Measurements from ENCODE around the gene RAB11FIP3. TPM values are rescaled to one million over a fixed set of nuclear protein-coding genes. Genes with fewer than 3 reads are reported as not detected.

The RAB11FIP3 gene
- total and polyA plus RNA-seq, 10 of the 15 experiments (the other 5 are each of a cell fraction or from before 2014, with no cell fraction given) = 1.2 to 27.3 (median 7.7) TPM

DNA sequence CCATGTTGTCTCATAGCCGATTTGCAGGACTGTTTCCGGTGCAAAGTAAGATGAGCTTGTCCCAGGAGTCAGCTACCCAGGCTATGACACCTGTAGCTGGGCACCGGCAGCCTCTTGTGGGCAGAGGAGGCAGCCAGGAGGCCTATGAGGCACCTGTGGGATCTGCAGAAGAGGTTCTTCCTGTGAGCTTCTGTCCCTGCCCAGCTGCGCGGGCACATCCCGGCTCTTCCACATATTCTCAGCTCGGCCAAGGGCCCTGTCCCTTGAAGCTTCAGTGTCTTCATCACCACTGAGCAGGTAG is 80.7 kb downstream of the RAB11FIP3 start:
- no peak overlapping the region for H3K27ac ChIP-seq (ENCODE audit: control insufficient read depth, insufficient read depth)
- in situ Hi-C loops (cut with MboI) = no loop called here
- no peak overlapping the region for H2AFZ ChIP-seq (ENCODE audit: control insufficient read depth, low read depth, low read length)
- ChIA-PET SMC1A (ENCODE audit: uncharacterized antibody, unreplicated experiment) (no interaction called here), RAD21 (ENCODE audit: unreplicated experiment) (no interaction called here), CTCF (interaction anchor here (0.6 kb wide), 1 partner anchor 22 kb away, joined by 3 read pairs; no protein-coding TSS in a partner anchor), POLR2A (no interaction called here)
- ATAC-seq (no peak), FAIRE-seq (no peak), DNase-seq (ENCODE audit: low read depth, low spot score) (no peak)
- TF ChIP-seq NFYB (IDR thresholded peaks at IDR 0.05; ENCODE audit: insufficient read depth, low read depth, low read length) (no peak), MYB (IDR thresholded peaks at IDR 0.05; ENCODE audit: borderline replicate concordance, low read depth, low read length) (no peak), SP1 (IDR thresholded peaks at IDR 0.05; ENCODE audit: low read depth, low read length) (no peak), TARDBP (IDR thresholded peaks at IDR 0.05; ENCODE audit: borderline replicate concordance) (no peak), NR2C2 (IDR thresholded peaks at IDR 0.05; ENCODE audit: borderline replicate concordance, control insufficient read depth, insufficient read length, low read depth) (no peak), MTA2 (IDR thresholded peaks at IDR 0.05; ENCODE audit: low read depth) (no peak), JUND (IDR thresholded peaks at IDR 0.05; ENCODE audit: low read depth, low read length) (no peak), TBL1XR1 (IDR thresholded peaks at IDR 0.05; ENCODE audit: low read depth, low read length) (no peak), MEF2A (IDR thresholded peaks at IDR 0.05; ENCODE audit: insufficient read depth, low read depth, low read length) (no peak), TCF3 (IDR thresholded peaks at IDR 0.05; ENCODE audit: borderline replicate concordance, insufficient read depth, low read depth, low read length) (no peak), MTA3 (IDR thresholded peaks at IDR 0.05; ENCODE audit: borderline replicate concordance, low read length) (no peak), IKZF1 (conservative IDR thresholded peaks at IDR 0.05) (no peak), MXI1 (IDR thresholded peaks at IDR 0.05; ENCODE audit: low read depth, low read length) (no peak), EP300 (IDR thresholded peaks at IDR 0.05; ENCODE audit: borderline replicate concordance in 1 of 2, control insufficient read depth in 1 of 2, low read depth in 2 of 2, low read length in 2 of 2) (no peak), RELA (IDR thresholded peaks at IDR 0.05; ENCODE audit: borderline replicate concordance, partially characterized antibody) (no peak), EGR1 (IDR thresholded peaks at IDR 0.05; ENCODE audit: borderline replicate concordance in 1 of 2, low read depth in 2 of 2, low read length in 2 of 2) (no peak), ESRRA (IDR thresholded peaks at IDR 0.05; ENCODE audit: low read length) (no peak)
- TF ChIP-seq, protein P1, sequence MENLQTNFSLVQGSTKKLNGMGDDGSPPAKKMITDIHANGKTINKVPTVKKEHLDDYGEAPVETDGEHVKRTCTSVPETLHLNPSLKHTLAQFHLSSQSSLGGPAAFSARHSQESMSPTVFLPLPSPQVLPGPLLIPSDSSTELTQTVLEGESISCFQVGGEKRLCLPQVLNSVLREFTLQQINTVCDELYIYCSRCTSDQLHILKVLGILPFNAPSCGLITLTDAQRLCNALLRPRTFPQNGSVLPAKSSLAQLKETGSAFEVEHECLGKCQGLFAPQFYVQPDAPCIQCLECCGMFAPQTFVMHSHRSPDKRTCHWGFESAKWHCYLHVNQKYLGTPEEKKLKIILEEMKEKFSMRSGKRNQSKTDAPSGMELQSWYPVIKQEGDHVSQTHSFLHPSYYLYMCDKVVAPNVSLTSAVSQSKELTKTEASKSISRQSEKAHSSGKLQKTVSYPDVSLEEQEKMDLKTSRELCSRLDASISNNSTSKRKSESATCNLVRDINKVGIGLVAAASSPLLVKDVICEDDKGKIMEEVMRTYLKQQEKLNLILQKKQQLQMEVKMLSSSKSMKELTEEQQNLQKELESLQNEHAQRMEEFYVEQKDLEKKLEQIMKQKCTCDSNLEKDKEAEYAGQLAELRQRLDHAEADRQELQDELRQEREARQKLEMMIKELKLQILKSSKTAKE (IDR thresholded peaks at IDR 0.05; ENCODE audit: low read depth, poor library complexity, severe bottlenecking) = no peak
- TF ChIP-seq, protein P2, sequence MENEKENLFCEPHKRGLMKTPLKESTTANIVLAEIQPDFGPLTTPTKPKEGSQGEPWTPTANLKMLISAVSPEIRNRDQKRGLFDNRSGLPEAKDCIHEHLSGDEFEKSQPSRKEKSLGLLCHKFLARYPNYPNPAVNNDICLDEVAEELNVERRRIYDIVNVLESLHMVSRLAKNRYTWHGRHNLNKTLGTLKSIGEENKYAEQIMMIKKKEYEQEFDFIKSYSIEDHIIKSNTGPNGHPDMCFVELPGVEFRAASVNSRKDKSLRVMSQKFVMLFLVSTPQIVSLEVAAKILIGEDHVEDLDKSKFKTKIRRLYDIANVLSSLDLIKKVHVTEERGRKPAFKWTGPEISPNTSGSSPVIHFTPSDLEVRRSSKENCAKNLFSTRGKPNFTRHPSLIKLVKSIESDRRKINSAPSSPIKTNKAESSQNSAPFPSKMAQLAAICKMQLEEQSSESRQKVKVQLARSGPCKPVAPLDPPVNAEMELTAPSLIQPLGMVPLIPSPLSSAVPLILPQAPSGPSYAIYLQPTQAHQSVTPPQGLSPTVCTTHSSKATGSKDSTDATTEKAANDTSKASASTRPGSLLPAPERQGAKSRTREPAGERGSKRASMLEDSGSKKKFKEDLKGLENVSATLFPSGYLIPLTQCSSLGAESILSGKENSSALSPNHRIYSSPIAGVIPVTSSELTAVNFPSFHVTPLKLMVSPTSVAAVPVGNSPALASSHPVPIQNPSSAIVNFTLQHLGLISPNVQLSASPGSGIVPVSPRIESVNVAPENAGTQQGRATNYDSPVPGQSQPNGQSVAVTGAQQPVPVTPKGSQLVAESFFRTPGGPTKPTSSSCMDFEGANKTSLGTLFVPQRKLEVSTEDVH (IDR thresholded peaks at IDR 0.05; ENCODE audit: low read depth, partially characterized antibody) = no peak
- no peaks in the 10 kb centered on the region for H3K4me1 ChIP-seq (ENCODE audit: control insufficient read depth, insufficient read depth, low read length)
- H3K9ac ChIP-seq (ENCODE audit: control insufficient read depth, insufficient read depth, low read length) = no peak overlapping the region
- intact Hi-C loops (cut with micrococcal nuclease; ENCODE audit: unreplicated experiment) = no loop called here
- H3K27me3 ChIP-seq (replicated peaks in 1 of 2; ENCODE audit: control insufficient read depth in 2 of 2, insufficient read depth in 2 of 2, low read length in 1 of 2) = no peaks in the 10 kb centered on the region
- no peaks in the 10 kb centered on the region for H3K36me3 ChIP-seq (ENCODE audit: control insufficient read depth in 2 of 2, insufficient read depth in 2 of 2, low read length in 1 of 2)
- H3K4me2 ChIP-seq (ENCODE audit: control insufficient read depth, insufficient read depth) = no peak overlapping the region
- no peaks in the 10 kb centered on the region for H4K20me1 ChIP-seq (ENCODE audit: control insufficient read depth, insufficient read depth)
- no peaks in the 10 kb centered on the region for H3K79me2 ChIP-seq (ENCODE audit: control insufficient read depth, insufficient read depth, low read length)
- 97% methylated on average over 7 of the region's 7 CpGs for WGBS (ENCODE audit: insufficient coverage, insufficient replicate concordance, low lambda C conversion rate, missing lambda C conversion rate)
- H3K4me3 ChIP-seq = no peak overlapping the region
- BruUV-seq (replicated peaks) = no TSS peak
- H3K9me3 ChIP-seq (replicated peaks; ENCODE audit: control insufficient read depth, insufficient read depth, low read length) = no peaks in the 10 kb centered on the region
